ENCODE results near the gene CALR.

GRCh38 chr19:12913851-12914690, 24.3 kb upstream of the CALR start:
- TF ChIP-seq ZNF274 (IDR thresholded peaks at IDR 0.05; ENCODE audit: low read depth, low read length) (no peak), SUZ12 (IDR thresholded peaks at IDR 0.05; ENCODE audit: extremely low read depth, insufficient read depth, insufficient read length) (no peak)

All from NT2/D1 (cell line).